Bronchus fibroblast of lung (primary cell): ENCODE measurements around the gene SLC38A1. TPM values are rescaled to one million over a fixed set of nuclear protein-coding genes. Genes with fewer than 3 reads are reported as not detected.

Source experiments
- total RNA-seq: library from RNA; depleted of rRNA; stranded (reverse); fragments of >200 nt; gene quantifications from 2 replicates; pipeline ENCODE4 v1.2.3, GENCODE V29; 2015

SLC38A1 gene
- 36.3 and 41.2 TPM in 2 replicates for total RNA-seq

GRCh38 chr12:46268583-46269428, at the start of gene SLC38A1:
Gene SLC38A1 (minus strand): TSS chr12:46269043. CDS start chr12:46239800, 29,243 bp downstream.

Other genes starting within 250 kb of the SLC38A1 start
- 503 and 574 TPM in 2 replicates for gene SLC38A2, start 103.7 kb upstream of the SLC38A1 start, total RNA-seq